GM21576 (cell line): ENCODE measurements around the gene MRPS26.
"Not testable (repeated sequence)": the region's sequence is repeated elsewhere in the genome, so short reads cannot be mapped to it uniquely, and the experiment has no call there.

Experiments used
- ATAC-seq: cut with Tn5 transposase; IDR thresholded peaks from one replicate; pipeline ENCODE4 v1.9.1; 2021; ENCODE audit warnings: mild to moderate bottlenecking, moderate library complexity; ENCODE audit not compliant: unreplicated experiment

Gene MRPS26

DNA sequence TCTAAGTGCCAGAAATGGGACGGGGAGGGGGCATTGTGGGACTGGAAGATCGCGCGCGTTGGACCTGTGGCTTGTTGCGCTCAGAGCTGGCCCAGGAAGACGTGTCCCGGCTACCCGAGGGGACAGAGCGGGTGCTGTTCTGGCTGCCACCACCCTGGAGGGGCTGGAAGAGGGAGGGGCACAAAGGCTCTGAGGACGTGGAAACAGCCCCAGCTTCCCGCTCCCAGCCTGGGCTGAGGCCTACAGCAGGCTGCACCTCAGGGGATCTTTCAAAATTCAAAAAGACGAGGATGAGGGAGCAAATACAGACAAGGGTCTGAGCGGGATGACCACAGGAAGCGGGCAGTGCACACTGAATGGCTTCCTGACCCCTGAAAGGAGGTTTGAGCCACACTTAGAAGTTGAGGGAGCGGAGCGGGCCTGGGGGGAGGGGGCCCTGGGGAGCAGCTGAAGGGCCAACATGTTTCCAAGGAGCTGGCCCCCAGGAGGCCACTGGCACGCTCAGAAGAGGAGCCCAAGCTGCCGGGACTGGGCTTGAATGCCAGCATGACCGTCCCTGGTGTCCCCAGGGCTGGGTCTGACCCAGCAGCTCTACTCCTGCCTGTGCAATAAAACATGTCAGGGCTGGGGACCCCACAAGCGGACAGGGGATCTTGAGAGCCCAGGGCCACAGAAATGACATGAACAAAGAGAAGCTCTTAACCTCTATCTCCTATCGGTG is 26.8 kb downstream of the MRPS26 start:
- no peak for ATAC-seq

DNA sequence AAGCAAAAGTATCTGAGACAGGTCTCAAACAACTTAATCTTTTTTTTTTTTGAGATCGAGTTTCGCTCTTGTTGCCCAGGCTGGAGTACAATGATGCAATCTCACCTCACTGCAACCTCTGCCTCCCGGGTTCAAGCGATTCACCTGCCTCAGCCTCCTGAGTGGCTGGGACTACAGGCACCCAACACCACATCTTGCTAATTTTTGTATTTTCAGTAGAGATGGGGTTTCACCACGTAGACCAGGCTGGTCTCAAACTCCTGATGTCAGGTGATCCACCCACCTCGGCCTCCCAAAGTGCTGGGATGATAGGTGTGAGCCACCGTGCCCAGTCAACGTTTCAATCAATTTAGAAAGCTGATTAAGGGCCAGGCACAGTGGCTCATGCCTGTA is 27.4 kb downstream of the MRPS26 start:
- ATAC-seq: not testable (repeated sequence)

DNA sequence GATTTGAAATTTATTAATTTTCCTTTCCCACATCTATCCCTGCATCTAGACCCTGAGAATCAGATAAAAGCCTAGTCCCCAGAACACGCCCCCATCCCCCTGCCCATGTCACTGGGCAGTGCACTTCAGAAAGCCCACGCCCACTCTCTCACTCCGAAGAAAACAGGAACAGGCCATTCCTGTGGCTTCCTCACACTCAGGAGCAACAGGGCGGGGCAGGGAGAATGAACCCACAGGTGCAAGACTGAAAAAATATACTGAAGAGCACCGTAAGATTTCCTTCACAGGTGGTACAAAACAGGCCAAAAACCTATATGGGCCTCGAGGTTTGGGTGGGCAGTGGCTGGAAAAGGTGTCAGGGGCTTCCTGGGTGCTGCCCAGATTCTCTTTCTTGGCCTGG is 29.0 kb downstream of the MRPS26 start:
- no peak for ATAC-seq

DNA sequence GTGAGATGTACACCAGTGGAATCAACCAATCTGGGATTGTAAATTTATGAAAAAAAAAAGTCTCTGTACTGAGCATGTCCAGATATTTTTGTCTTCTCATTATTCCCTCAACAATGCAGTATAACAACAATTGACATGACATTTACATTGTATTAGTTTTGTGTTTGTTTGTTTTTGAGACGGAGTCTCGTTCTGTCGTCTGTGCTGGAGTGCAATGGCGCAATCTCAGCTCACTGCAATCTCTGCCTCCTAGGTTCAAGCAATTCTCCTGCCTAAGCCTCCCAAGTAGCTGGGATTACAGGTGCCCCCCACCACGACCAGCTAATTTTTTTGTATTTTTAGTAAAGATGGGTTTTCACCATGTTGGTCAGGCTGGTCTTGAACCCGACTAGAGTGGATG is 29.5 kb downstream of the MRPS26 start:
- ATAC-seq: not testable (repeated sequence)

DNA sequence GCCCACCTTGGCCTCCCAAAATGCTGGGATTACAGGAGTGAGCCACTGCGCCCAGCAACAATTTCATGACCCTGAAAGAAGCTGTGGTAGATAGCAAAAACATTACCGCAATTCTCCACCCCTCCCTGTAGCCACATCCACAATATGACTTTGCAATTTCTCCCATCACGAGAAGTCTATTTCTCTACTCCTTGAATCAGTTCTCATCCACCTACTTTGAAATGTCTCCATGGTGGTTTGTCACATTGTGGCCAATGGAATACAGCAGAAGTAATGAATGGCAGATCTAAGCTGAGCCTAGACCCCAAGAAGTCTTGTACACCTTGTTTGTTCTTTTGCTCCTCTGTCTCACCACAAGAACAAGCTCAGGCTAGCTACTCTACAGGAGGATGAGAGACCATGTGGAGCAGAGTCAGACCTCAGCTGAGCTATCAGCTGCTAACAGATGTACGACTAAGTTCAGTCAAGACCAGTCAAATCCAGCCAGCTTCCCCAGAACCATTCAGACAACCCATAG is 31.8 kb downstream of the MRPS26 start:
- ATAC-seq: no peak

DNA sequence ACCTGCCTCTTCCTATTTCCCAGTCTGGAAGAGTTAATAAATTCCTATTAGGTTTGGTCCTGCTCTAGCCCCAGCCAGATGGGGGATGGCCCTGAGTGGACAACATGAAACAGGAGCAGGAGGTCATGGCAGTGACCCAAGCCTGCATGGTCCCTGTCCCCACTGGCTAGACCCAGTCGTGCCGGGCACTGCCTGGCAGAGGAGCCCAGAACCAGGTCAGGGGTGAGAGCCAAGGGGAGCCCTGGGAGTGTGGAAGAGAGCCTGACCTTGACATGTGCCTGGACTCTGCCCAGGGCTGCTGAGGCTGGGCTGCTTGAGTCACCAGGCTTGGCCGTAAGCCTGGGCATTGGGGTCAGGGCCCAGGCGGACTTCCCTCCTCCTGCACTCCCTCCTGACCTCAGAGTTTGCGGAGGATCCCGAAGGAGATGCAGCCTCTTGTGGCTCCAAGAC is 35.1 kb downstream of the MRPS26 start:
- no peak for ATAC-seq

DNA sequence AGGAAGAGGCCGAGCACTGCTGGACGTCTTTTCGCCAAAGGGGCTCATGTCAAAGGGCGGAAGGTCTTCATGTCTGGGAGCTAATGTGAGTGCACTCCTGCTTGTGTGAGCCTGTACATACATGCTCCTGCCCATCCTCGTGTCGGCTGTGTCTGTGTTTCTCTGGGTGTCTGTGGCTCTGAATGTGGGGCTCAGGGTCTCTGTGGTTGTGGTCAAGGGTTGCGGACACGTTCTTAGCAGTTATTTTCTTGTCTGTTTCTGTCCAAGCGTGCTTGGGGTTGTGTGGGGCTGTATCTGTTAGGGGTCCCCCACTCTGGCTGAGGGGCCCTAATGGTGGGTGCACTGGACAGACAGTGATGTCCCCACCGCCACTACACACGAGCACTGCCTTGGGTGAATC is 35.8 kb downstream of the MRPS26 start:
- ATAC-seq: no peak

DNA sequence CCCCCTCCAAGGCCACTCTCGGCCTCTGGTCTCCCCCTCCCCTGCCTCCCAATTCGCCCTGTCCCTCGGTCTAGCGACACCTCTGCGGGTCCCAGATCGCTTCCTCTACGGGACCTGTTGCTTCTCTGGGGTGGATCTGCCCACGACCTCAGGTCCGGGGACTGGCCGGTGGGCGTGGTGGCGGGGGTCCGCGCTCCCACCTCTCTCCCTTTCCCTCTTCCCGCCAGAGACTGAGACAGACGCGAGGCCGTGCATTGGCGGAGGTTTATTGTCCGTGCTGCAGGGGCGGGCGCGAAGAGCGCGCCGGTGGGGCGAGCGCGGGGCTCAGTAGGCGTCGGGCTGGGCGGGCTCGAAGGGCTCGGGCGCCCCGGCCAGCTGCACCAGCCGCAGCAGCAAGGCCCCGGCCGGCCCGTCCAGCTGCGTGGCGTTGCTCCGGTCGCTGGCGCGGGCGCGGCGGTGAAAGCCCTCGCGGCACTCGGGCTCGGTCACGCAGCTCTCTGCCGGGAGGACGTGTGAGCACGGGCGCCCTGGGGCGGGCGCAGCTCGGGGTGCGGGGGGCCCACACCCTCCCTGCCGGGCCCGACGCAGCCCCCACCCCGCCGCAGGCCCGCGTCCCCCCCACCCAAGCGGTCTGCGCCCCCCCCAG is 36.6 kb downstream of the MRPS26 start:
- no peak for ATAC-seq

DNA sequence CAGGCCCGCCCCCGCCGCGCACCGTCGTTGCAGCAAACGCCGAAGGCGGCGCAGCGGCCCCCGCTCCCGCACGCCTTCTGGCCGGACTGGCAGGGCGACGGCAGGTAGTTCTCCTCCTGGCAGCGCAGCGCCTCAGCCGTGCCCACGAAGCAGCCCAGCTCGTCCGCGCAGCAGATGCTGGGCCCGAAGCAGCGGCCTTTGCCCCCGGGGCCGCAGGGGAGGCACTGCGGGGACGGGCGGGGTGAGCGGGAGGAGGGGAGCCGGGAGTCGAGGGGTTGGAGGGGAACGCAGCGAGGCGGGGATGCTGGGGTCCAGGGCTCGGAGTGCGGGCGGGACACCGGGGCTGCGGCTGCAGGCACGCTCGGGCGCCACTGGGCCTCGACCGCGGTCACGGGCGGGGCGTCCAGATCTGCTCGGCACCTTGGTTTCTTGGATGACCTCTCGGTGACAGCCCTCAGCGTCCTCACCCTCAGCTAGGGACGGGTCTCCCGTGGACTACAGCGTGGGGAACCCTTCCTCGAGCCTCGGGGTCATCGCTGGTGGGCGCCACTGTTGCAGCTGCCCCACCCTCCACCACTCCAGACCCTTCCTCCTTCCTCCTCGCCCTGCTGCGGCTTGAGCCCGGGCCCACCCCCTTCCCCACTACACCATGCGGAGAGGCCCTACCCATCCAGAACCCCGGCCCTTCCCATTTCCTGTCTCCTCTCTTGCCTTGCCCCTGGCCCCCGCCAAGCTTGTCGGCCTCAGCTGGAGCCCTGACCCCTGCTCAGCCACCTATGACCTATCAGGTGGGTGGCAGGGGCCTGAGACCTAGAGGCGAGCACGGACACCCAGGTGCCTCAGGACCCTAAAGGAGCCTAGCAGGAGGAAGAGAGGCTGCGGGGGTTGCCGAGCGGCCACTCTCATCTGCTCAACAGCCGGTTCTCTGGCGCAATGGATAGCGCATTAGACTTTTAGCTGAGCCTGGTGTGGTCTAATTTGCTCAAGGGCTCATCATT is 37.4 kb downstream of the MRPS26 start:
- no peak for ATAC-seq

DNA sequence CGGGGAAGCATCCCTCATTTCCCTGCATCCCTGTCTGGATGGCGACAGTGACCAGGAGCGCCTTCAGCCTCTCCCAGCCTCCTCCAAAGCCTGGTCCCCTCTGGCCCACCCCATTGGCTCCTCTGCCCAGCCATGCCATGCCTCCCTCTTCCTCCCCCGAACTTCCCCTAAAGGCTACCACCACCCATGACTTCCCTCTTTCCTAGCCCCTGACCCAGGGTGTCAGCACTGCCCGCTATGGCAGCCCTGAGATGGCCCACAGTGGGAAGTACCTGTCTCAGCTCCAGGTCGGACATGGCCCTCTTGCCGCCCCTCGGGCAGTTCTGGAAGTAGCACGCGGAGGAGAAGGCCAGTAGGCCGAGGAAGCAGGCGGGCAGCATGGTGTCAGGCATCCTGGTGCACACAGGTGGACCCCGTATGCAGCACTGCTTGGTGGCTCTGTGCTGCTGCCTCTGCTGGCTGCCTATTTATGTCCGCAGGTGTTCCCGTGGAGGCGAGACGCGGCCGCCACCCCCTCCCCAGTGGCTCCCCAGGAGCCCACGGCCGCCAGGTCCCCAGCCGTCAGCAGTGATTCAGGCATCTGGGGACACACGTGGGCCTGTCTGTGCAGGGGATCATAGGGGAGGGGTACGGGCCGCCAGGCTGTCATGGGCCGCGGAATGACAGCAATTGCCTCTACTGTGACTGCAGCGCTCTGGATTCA is 38.6 kb downstream of the MRPS26 start, which contains the start of gene AVP:
TSS of gene AVP (minus strand) at position 442 of the 703 bp plus-strand sequence. CDS start at position 392, 50 bp downstream.
- no peak for ATAC-seq

DNA sequence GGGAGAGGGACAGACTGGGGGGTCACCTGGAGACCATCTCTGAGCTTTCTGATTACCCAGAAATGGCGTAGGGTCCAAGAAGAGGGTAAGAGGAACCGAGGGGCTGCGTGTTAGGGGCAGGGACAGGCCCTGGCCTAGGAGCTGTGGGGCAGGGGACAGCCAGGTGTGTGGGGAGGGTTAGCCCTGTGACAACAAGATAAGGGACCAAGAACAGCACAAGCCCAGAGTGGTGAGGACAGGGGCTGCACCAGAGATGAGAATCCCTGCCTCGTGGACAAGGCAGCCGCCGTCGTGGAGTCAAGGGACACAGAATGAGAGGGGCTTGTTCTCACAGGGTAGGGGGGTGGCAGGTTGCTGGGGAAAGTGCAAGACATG is 39.1 kb downstream of the MRPS26 start:
- ATAC-seq: no peak

DNA sequence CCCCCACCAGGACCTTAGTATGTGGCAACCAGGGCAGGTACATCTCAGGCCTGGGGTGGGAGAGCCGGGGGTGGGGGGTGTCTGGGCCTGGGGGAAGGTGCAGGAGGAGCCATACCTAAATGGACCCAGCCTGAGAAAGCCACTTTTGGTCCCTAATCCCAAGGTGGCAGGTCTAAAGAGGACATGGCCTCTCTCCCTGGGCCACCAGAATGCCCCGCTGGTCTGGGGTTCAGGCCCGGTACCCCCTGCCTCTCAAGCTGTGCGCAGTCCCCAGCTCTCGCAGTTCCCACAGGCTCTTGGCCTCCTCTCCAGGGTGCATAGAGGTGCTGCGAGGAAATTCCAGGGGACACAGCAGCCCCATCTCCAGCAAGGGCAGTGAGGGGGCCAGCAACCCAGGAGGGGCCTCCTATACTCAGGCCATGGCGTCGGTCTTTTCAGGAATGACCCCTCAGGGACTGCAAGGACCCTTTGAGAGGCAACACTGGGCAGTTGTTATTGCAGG is 39.8 kb downstream of the MRPS26 start:
- no peak for ATAC-seq

DNA sequence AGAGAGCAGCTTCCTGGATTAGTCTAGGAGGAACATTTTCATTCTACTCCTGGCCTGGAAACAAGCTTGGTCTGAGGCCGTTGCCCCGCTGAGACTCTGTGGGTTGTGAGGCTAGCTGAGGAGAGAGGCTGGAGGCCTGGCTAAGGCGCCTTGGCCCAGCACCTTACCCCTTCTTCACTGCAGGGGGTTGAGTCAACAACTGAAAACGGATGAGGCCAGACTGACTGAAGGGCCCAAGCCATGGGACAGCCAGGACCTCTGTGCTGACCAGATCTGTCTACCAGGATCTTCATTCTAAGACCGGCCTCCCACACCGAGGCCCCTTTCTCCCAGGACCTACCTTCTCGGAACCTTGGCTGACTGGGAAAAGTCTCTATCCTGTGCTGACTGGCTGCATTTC is 42.2 kb downstream of the MRPS26 start:
- no peak for ATAC-seq

DNA sequence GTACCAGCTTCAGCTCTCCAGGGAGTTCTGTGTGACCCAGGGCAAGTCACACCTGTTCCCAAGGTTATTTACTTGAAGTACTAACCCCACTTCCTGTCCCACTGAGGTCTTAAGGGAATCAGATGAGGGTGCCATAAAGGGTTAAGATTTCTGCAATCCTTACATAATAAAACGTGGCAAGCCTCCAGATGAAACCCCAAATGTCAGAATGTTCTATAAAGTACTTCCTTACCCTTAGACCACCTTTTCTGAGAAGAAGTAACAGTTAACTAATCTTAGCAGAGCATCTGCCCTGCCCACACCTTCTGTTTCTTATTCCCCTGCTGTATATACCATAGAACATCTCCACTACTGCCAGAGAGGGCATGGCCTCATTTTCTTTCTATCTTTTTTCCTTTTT is 44.7 kb downstream of the MRPS26 start:
- no peak for ATAC-seq

DNA sequence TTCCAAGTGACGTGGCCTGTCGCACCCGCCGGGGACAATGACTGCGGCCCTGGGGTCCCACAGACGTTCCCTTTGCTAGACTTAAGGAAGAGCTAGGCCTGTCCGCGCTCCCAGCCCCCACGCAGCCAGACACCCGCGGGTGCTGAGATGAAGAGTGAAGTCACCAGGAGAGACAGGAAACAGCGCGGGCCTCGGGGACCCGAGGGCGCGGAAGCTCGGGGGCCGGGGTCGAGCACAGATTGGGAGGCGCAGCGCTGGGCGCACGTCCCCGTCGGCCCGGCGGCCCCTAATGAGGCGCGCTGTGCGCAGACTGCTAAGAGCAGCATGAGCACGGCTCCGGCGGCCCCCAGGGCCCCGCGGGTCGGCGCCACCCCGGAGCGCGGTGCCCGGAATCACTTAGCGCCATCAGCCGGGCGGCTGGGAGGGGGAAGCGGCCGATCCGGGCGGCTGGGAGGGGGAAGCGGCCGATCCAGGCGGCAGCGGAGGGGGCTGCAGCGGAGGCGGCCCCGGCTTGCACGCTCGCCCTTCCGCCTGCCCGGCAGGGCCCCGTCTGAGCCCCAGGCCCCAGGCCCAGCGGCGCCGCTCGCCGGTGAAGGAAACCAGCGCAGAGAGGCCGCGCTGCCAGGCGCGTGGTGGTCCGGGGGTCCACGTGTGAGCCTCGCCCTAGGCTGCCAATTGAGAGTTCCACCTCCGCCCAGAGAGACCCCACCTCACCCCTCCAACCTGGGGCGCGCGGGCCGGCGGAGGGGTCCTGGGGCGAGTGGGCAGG is 46.9 kb downstream of the MRPS26 start:
- no peak for ATAC-seq

DNA sequence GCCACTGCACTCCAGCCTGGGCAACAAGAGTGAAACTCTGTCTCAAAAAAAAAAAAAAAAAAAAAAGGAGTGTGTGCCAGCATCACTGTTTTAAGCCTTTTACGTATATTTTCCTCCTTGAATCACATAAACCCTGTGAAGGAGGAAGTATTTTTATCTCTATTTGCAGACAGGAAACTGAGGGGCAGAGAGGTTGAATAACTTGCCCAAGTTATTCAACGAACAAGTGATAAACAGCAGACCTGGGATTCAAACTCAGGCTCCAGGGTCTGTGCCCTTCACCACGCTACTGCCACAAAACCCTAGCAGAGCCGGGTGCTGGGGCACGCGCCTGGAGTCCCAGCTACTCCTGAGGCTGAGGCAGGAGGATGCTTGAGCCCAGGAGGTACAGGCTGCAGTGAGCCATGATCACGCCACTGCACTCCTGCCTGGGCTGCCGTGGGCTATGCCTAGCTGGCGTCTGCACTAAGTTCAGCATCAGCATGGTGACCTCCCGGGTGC is 48.1 kb downstream of the MRPS26 start:
- ATAC-seq: no peak

DNA sequence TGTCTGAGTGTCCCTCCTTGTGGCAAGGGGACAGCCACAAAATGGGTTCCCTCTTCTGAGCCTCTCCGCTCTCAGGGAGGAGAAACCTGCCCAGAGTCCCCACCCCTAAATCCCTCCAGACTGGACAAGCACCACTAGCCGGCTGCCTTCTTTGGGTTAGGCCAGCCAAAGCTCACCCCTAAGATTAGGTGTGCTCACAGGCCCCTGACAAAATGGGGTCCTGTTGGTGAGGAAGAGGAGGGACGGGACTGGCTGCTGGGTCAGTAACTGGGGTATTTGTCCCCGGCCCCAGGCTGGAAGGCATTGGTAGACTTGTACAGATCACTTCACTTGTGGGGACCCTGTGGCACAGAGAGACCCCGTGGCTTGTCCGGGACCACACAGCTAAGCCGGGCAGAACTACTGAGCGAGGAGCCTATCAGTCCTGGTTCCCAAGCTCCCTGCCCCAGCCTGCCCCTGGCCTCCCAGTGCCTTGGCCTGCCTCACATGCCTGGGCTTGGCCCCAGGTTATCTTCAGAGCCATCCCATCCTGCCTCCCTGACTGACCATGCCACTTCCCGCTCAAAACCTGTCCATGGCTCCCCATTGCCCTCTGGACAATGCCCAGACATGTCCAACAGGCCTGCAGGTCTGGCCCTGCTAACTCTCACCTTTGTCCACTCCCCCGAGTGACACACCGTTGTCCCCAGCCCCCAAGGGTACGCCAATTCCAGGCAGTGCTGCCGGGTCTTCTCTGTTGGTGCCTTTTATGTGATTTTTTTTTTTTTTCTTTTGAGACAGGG is 49.2 kb downstream of the MRPS26 start:
- ATAC-seq: no peak
